K562 (cell line): Measurements from ENCODE around the gene PM20D1. TPM values are rescaled to one million over a fixed set of nuclear protein-coding genes. Genes with fewer than 3 reads are reported as not detected.
A peak's percentile ranks its signal among the peaks of the same experiment; 100 is the strongest.

ENCODE experiments used
- ATAC-seq: fragments of 200-7000 bp; cut with Tn5 transposase; 3 replicates; pipeline ENCODE4 v1.9.1; 2020; ENCODE audit warnings: moderate library complexity
- BruUV-seq: library from RNA; stranded (reverse); fragments of 400-500 nt; replicated peaks from 2 replicates; lab custom pipeline; 2021; lab: Mats Ljungman, UMichigan
- CTCF ChIA-PET: fragments of 300-600 bp; formaldehyde crosslinking; extraction: SDS; loops from one replicate; lab custom pipeline; 2021; ENCODE audit warnings: low intra/inter-chr PET ratio; lab: Yijun Ruan, JAX
- POLR2A ChIA-PET: fragments of 300-600, 350-650 bp; sonication (Branson Sonifier 250); formaldehyde crosslinking; extraction: SDS; loops from one replicate; lab custom pipeline; 2021; ENCODE audit warnings: antibody characterized with exemption, inconsistent platforms; lab: Yijun Ruan, JAX
- DNase-seq, 4 experiments: peaks; one replicate each; pipeline versions ENCODE4 v3.0.0 to v3.0.0-alpha.2; 2011 to 2018; ENCODE audit warnings: low spot score in 3 of 4, mixed read lengths in 3 of 4; ENCODE audit errors: extremely low read depth in 1 of 4
- FAIRE-seq: peaks from 2 replicates; lab custom pipeline; 2011; peaks lifted over from hg19 to GRCh38; lab: Jason Lieb, UNC
- H2AFZ ChIP-seq: 2 replicates; pipeline ENCODE4 v1.6.0; 2011; ENCODE audit warnings: low read depth, low read length, control low read depth, inconsistent platforms
- H3K27ac ChIP-seq: fragments of 200-600 bp; 3 replicates; pipeline ENCODE4 v1.8.0; 2011; ENCODE audit warnings: low read depth, mild to moderate bottlenecking, control low read depth, inconsistent platforms, low read length, moderate library complexity, mixed read lengths; ENCODE audit errors: extremely low read depth
- H3K27me3 ChIP-seq, 2 experiments: fragments of 300-600 bp in 1 of 2; 2 replicates in 1 of 2; 3 replicates in 1 of 2; pipeline versions ENCODE4 v1.6.0 to v1.8.0; 2011; ENCODE audit warnings: inconsistent platforms in 2 of 2, low read length in 2 of 2, mild to moderate bottlenecking in 1 of 2, mixed read lengths in 1 of 2, moderate library complexity in 1 of 2; ENCODE audit not compliant: control insufficient read depth in 2 of 2, insufficient read depth in 2 of 2
- H3K36me3 ChIP-seq: fragments of 300-600 bp; 3 replicates; pipeline ENCODE4 v1.8.0; 2011; ENCODE audit warnings: mild to moderate bottlenecking, low read length, inconsistent platforms; ENCODE audit not compliant: control insufficient read depth, insufficient read depth
- H3K4me1 ChIP-seq, 2 experiments: fragments of 200-600 bp in 1 of 2; replicated peaks in 1 of 2; 2 replicates in 1 of 2; 3 replicates in 1 of 2; pipeline versions ENCODE4 v1.5.1 to v1.8.0; 2011; ENCODE audit warnings: inconsistent platforms in 2 of 2, low read length in 2 of 2, mild to moderate bottlenecking in 1 of 2, mixed read lengths in 1 of 2, moderate library complexity in 1 of 2; ENCODE audit not compliant: control insufficient read depth in 2 of 2, insufficient read depth in 2 of 2
- H3K4me2 ChIP-seq: 2 replicates; pipeline ENCODE4 v1.6.1; 2011; ENCODE audit warnings: low read length, control low read depth, inconsistent platforms, mixed read lengths; ENCODE audit not compliant: insufficient read depth
- H3K4me3 ChIP-seq: fragments of 200-600 bp; sonication (generic), shearing (Covaris generic); 2 replicates; pipeline ENCODE4 v1.5.1; 2016; ENCODE audit warnings: control low read depth, inconsistent platforms
- H3K79me2 ChIP-seq: fragments of 200-600 bp; 3 replicates; pipeline ENCODE4 v1.8.0; 2011; ENCODE audit warnings: low read length, inconsistent platforms; ENCODE audit not compliant: control insufficient read depth, insufficient read depth
- H3K9ac ChIP-seq, 2 experiments: 2 replicates each; pipeline versions ENCODE4 v1.6.0 to v1.6.1; 2011; ENCODE audit warnings: low read depth in 2 of 2, low read length in 2 of 2, control low read depth in 1 of 2, inconsistent platforms in 1 of 2, mild to moderate bottlenecking in 1 of 2, mixed read lengths in 1 of 2; ENCODE audit not compliant: insufficient read depth in 1 of 2
- H3K9me1 ChIP-seq: one replicate; pipeline ENCODE4 v1.6.0; 2011; ENCODE audit warnings: inconsistent platforms, mild to moderate bottlenecking, low read length, moderate library complexity; ENCODE audit not compliant: control insufficient read depth, insufficient read depth
- H3K9me3 ChIP-seq: replicated peaks from 2 replicates; pipeline ENCODE4 v1.5.1; 2011; ENCODE audit warnings: low read depth, low read length, inconsistent platforms; ENCODE audit not compliant: control insufficient read depth, insufficient read depth
- H4K20me1 ChIP-seq: replicated peaks from 2 replicates; pipeline ENCODE4 v1.6.1; 2011; ENCODE audit warnings: low read length, inconsistent platforms, mixed read lengths; ENCODE audit not compliant: control insufficient read depth, insufficient read depth
- COPS2 ChIP-seq: fragments of 450-650 bp; conservative IDR thresholded peaks from 2 replicates; pipeline ENCODE4 v1.6.1; 2016; ENCODE audit warnings: mild to moderate bottlenecking, moderate library complexity
- CREB1 ChIP-seq, 2 experiments: sonication (generic) in 1 of 2; formaldehyde crosslinking in 1 of 2; IDR thresholded peaks; 2 replicates each; pipeline versions ENCODE4 v1.6.1 to v1.8.0; 2012 to 2022; ENCODE audit warnings: inconsistent platforms in 1 of 2, mild to moderate bottlenecking in 1 of 2, missing genetic modification reagents in 1 of 2, moderate library complexity in 1 of 2
- E2F4 ChIP-seq: sonication (generic); formaldehyde crosslinking; IDR thresholded peaks from 2 replicates; pipeline ENCODE4 v1.8.0; 2022; ENCODE audit warnings: mild to moderate bottlenecking, low read depth, missing genetic modification reagents
- E2F6 ChIP-seq, 2 experiments: IDR thresholded peaks; 2 replicates each; pipeline ENCODE4 v1.6.1; 2011; ENCODE audit warnings: borderline replicate concordance in 1 of 2, control low read depth in 1 of 2, low read depth in 1 of 2, low read length in 1 of 2, mild to moderate bottlenecking in 1 of 2, mixed read lengths in 1 of 2, moderate library complexity in 1 of 2; ENCODE audit not compliant: insufficient read depth in 1 of 2, insufficient read length in 1 of 2, poor library complexity in 1 of 2, severe bottlenecking in 1 of 2; ENCODE audit errors: extremely low read depth in 1 of 2
- ELF2 ChIP-seq: fragments of 250-450 bp; sonication (Bioruptor Pico); IDR thresholded peaks from 2 replicates; pipeline ENCODE4 v1.5.0; 2021; ENCODE audit warnings: mild to moderate bottlenecking
- EWSR1 ChIP-seq: fragments of 450-650 bp; IDR thresholded peaks from 2 replicates; pipeline ENCODE4 v1.6.1; 2018; ENCODE audit warnings: borderline replicate concordance, mild to moderate bottlenecking, low read depth, moderate library complexity; ENCODE audit not compliant: partially characterized antibody
- GABPB2 ChIP-seq: fragments of 250-450 bp; sonication (Bioruptor Pico); conservative IDR thresholded peaks from 2 replicates; pipeline ENCODE4 v1.5.1; 2021; ENCODE audit warnings: mild to moderate bottlenecking
- HMBOX1 ChIP-seq: sonication (generic); IDR thresholded peaks from 2 replicates; pipeline ENCODE4 v1.6.1; 2016
- NR2C1 ChIP-seq, 2 experiments: fragments of 450-650 bp; IDR thresholded peaks; 2 replicates each; pipeline ENCODE4 v1.6.1; 2017; ENCODE audit warnings: mild to moderate bottlenecking in 2 of 2, antibody characterized with exemption in 1 of 2, inconsistent platforms in 1 of 2, missing compliant biosample characterization in 1 of 2, missing genetic modification characterization in 1 of 2
- SAFB2 ChIP-seq: fragments of 200-400 bp; formaldehyde crosslinking; IDR thresholded peaks from 2 replicates; pipeline ENCODE4 v1.6.1; 2018; ENCODE audit warnings: borderline replicate concordance, low read length, low read depth, moderate library complexity; ENCODE audit not compliant: severe bottlenecking
- SIN3A ChIP-seq, 2 experiments: fragments of 150-350 bp in 1 of 2; IDR thresholded peaks; 2 replicates each; pipeline ENCODE4 v1.6.1; 2011 to 2016; ENCODE audit warnings: borderline replicate concordance in 2 of 2, low read depth in 2 of 2, low read length in 2 of 2, mild to moderate bottlenecking in 2 of 2, moderate library complexity in 2 of 2; ENCODE audit not compliant: control insufficient read depth in 1 of 2
- TGIF2 ChIP-seq: sonication (generic); formaldehyde crosslinking; IDR thresholded peaks from 2 replicates; pipeline ENCODE4 v1.8.1; 2022; ENCODE audit warnings: mild to moderate bottlenecking, missing genetic modification reagents, moderate library complexity
- ZNF354B ChIP-seq: fragments of 250-450 bp; sonication (Bioruptor Pico); IDR thresholded peaks from 2 replicates; pipeline ENCODE4 v1.4.0; 2020
- ZNF512 ChIP-seq: IDR thresholded peaks from 2 replicates; pipeline ENCODE4 v1.6.1; 2016; ENCODE audit warnings: missing genetic modification characterization, missing compliant biosample characterization
- ZNF589 ChIP-seq: fragments of 200-800 bp; sonication (Bioruptor generic); IDR thresholded peaks from 2 replicates; pipeline ENCODE4 v1.6.1; 2016; ENCODE audit warnings: low read depth, missing genetic modification characterization, missing compliant biosample characterization
- WGBS: fragments of 100-300 bp; shearing (Covaris generic); methylation state at CpG from one replicate; pipeline ENCODE4 v1.1.6; 2016; ENCODE audit warnings: low coverage, mixed read lengths; ENCODE audit not compliant: insufficient coverage; ENCODE audit errors: missing lambda C conversion rate; 5-methylcytosine and 5-hydroxymethylcytosine counted together
- in situ Hi-C: fragments of 300-500 bp; cut with MboI; formaldehyde crosslinking; loops from 4 replicates; pipeline ENCODE4 v1.15.0; 2018; ENCODE audit warnings: inconsistent platforms, mixed read lengths
- intact Hi-C: fragments of 100-400 bp; cut with micrococcal nuclease; formaldehyde crosslinking; loops from 2 replicates; pipeline ENCODE4 v1.14.2; 2022
- polyA plus RNA-seq, 8 experiments: library from polyadenylated mRNA; depleted of rRNA in 4 of 8; stranded (reverse) in 5 of 8; unstranded in 3 of 8; fragments of >200 nt; fragmentation: Nextera tagmentation in 2 of 8; fragmentation: Illumina TruSeq in 1 of 8; extraction: Ambion mirVana in 2 of 8; extraction: Trizol in 1 of 8; gene quantifications; 2 replicates each; pipeline versions ENCODE4 v1.2.1 to v1.2.3, GENCODE V29; 2011 to 2014; ENCODE audit warnings: inconsistent platforms in 1 of 8, missing spikeins in 1 of 8
- total RNA-seq, 7 experiments: library from RNA; depleted of rRNA in 6 of 7; stranded (reverse); fragments of >200 nt in 6 of 7; fragmentation: Illumina TruSeq in 2 of 7; extraction: Trizol in 2 of 7; gene quantifications; 2 replicates each; pipeline versions ENCODE4 v1.2.1 to v1.2.3, GENCODE V29; 2011 to 2021; ENCODE audit warnings: low replicate concordance in 1 of 7

PM20D1 gene
- total and polyA plus RNA-seq, 9 of the 15 experiments (the other 6 are each of a cell fraction or from before 2014, with no cell fraction given), result not detected

GRCh38 chr1:205832326-205832751 lies 17.6 kb downstream of the PM20D1 start (continued):
- no peak for TF ChIP-seq NR2C1 (IDR thresholded peaks at IDR 0.05)
- TF ChIP-seq NR2C1 (tag; IDR thresholded peaks at IDR 0.05), result no peak
- TF ChIP-seq TGIF2 (CRISPR knock-in tag), result no peak
- TF ChIP-seq SAFB2, result no peak
- no peak for TF ChIP-seq HMBOX1
- TF ChIP-seq EWSR1, result no peak
- no peak for TF ChIP-seq ZNF354B (CRISPR knock-in tag)
- TF ChIP-seq E2F4 (CRISPR knock-in tag), result no peak
- TF ChIP-seq, all 486 proteins: peak for 10

- no peak for FAIRE-seq
These were observed 22.3 kb downstream of the PM20D1 start for GRCh38 chr1:205827623-205828022.

More at GRCh38 chr1:205827623-205828022, 22.3 kb downstream of the PM20D1 start:
- Histone ChIP-seq H3K36me3 (no peaks in the 10 kb centered on the region), H3K27me3 (peaks cover 29 to 36% of the 10 kb centered on the region in 2 experiments), H3K4me3 (no peak overlapping the region), H3K79me2 (no peaks in the 10 kb centered on the region), H3K4me2 (no peak overlapping the region), H2AFZ (no peak overlapping the region), H3K9me3 (no peaks in the 10 kb centered on the region), H3K9me1 (no peaks in the 10 kb centered on the region)
- ATAC-seq, result 0 out of 3 replicates have a peak, but pooled peaks have one; percentile 34
- intact Hi-C loops (no loop called here), in situ Hi-C loops (no loop called here)
- WGBS, result 0% methylated on average over 1 of the region's 1 CpG
- no peak for DNase-seq
- CTCF ChIA-PET, result no interaction called here
- no peak for TF ChIP-seq CREB1 (IDR thresholded peaks at IDR 0.05)
- TF ChIP-seq CREB1 (CRISPR knock-in tag; IDR thresholded peaks at IDR 0.05), result no peak
- TF ChIP-seq ZNF512 (tag), result no peak
- no peak for TF ChIP-seq ELF2 (CRISPR knock-in tag)
- no peak for TF ChIP-seq GABPB2
- TF ChIP-seq COPS2, result no peak
- TF ChIP-seq E2F6 (IDR thresholded peaks at IDR 0.05; ENCODE audit: borderline replicate concordance in 1 of 2, extremely low read depth in 1 of 2, insufficient read depth in 1 of 2, insufficient read length in 1 of 2, low read depth in 1 of 2, low read length in 1 of 2, poor library complexity in 1 of 2, severe bottlenecking in 1 of 2), result no peak
- TF ChIP-seq ZNF589 (CRISPR knock-in tag), result no peak
- no peak for TF ChIP-seq SIN3A (IDR thresholded peaks at IDR 0.05; ENCODE audit: borderline replicate concordance in 2 of 2, control insufficient read depth in 1 of 2, low read depth in 2 of 2, low read length in 2 of 2)
- TF ChIP-seq, all 486 proteins: peak for 0
- no peaks in the 10 kb centered on the region; a peak in 1 of 5 replicates for H3K4me1 ChIP-seq
- no TSS peak for BruUV-seq
- POLR2A ChIA-PET, result interaction anchor here (0.8 to 1.7 kb wide), 3 partner anchors 9 to 15 kb away, joined by 3 to 6 read pairs (median 4); no protein-coding TSS in a partner anchor
- no peaks in the 10 kb centered on the region for H4K20me1 ChIP-seq
- no peak overlapping the region for H3K27ac ChIP-seq
- H3K9ac ChIP-seq, result no peak overlapping the region
